Vagina (tissue), 2 donors: ENCODE results near the gene NINL. TPM values are rescaled to one million over a fixed set of nuclear protein-coding genes. Genes with fewer than 3 reads are reported as not detected.
A peak's percentile ranks its signal among the peaks of the same experiment; 100 is the strongest.

ENCODE experiments used
- DNase-seq, 2 donors: peaks; one replicate each; pipeline ENCODE4 v3.0.0-alpha.2; 2017; ENCODE audit errors: extremely low spot score in 2 of 2
- H3K27ac ChIP-seq: fragments of 200-600 bp; sonication (generic); one replicate; pipeline ENCODE4 v1.5.1; 2019
- H3K27me3 ChIP-seq: fragments of 200-600 bp; sonication (generic); one replicate; pipeline ENCODE4 v1.5.1; 2019
- H3K36me3 ChIP-seq, 2 donors: fragments of 200-600 bp; sonication (generic); one replicate each; pipeline ENCODE4 v1.5.1; 2017 to 2019
- H3K4me1 ChIP-seq: fragments of 200-600 bp; sonication (generic); one replicate; pipeline ENCODE4 v1.5.1; 2019
- H3K4me3 ChIP-seq, 2 donors: fragments of 200-600 bp; sonication (generic); 1 replicate in 1 of 2; 2 replicates in 1 of 2; pipeline ENCODE4 v1.5.1; 2016 to 2019
- H3K9me3 ChIP-seq: fragments of 200-600 bp; sonication (generic); one replicate; pipeline ENCODE4 v1.5.1; 2019
- POLR2A ChIP-seq, 2 donors: fragments of 450-650 bp; IDR thresholded peaks; one replicate each; pipeline ENCODE4 v1.6.1; 2017; ENCODE audit warnings: antibody characterized with exemption in 2 of 2, mild to moderate bottlenecking in 2 of 2, moderate library complexity in 2 of 2
- POLR2AphosphoS5 ChIP-seq, 2 donors: sonication (generic); formaldehyde crosslinking; IDR thresholded peaks; one replicate each; pipeline ENCODE4 v1.9.0; 2017; ENCODE audit warnings: antibody characterized with exemption in 2 of 2, mild to moderate bottlenecking in 2 of 2, low read depth in 1 of 2; ENCODE audit not compliant: insufficient read depth in 1 of 2
- intact Hi-C: fragments of 100-400 bp; cut with DNase I; formaldehyde crosslinking; loops from one replicate; pipeline ENCODE4 v1.15.1; 2023
- total RNA-seq: library from RNA; depleted of rRNA; stranded (reverse); fragments of >200 nt; gene quantifications from one replicate; pipeline ENCODE4 v1.2.3, GENCODE V29; 2016
- TF ChIP-seq, protein P1 (sequence below), 3 experiments: fragments of 450-650 bp in 2 of 3; fragments of 200-600 bp in 1 of 3; sonication (generic) in 1 of 3; IDR thresholded peaks; one replicate each; pipeline ENCODE4 v1.5.1; 2017 to 2019; ENCODE audit warnings: antibody characterized with exemption in 3 of 3, mild to moderate bottlenecking in 2 of 3, moderate library complexity in 2 of 3

Gene NINL
- total RNA-seq, 1 donor from 2014 or later = 11.5 TPM

DNA sequence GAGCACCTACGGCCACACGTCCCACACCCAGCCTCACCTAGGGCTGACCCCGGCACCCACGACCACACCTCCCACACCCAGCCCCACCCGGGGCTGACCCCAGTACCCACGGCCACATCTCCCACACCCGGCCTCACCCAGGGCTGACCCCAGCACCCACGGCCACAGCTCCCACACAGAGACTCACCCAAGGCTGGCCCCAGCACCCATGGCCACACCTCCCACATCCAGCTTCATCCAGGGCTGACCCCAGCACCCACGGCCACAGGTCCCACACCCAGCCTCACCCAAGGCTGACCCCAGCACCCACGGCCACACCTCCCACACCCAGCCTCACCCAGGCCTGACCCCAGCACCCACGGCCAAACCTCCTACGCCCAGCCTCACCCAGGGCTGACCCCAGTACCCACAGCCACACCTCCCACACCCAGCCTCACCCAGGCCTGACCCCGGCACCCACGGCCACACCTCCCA lies 36.7 kb downstream of the NINL start:
- no peak for DNase-seq
- Histone ChIP-seq H3K4me1 (peaks cover 47% of the 10 kb centered on the region), H3K27me3 (no peaks in the 10 kb centered on the region), H3K4me3 (no peak overlapping the region), H3K27ac (peak overlapping the region; percentile 39), H3K9me3 (no peaks in the 10 kb centered on the region), H3K36me3 (no peaks in the 10 kb centered on the region)
- TF ChIP-seq, protein P1, sequence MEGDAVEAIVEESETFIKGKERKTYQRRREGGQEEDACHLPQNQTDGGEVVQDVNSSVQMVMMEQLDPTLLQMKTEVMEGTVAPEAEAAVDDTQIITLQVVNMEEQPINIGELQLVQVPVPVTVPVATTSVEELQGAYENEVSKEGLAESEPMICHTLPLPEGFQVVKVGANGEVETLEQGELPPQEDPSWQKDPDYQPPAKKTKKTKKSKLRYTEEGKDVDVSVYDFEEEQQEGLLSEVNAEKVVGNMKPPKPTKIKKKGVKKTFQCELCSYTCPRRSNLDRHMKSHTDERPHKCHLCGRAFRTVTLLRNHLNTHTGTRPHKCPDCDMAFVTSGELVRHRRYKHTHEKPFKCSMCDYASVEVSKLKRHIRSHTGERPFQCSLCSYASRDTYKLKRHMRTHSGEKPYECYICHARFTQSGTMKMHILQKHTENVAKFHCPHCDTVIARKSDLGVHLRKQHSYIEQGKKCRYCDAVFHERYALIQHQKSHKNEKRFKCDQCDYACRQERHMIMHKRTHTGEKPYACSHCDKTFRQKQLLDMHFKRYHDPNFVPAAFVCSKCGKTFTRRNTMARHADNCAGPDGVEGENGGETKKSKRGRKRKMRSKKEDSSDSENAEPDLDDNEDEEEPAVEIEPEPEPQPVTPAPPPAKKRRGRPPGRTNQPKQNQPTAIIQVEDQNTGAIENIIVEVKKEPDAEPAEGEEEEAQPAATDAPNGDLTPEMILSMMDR (IDR thresholded peaks at IDR 0.05) = no peak
- TF ChIP-seq POLR2AphosphoS5 (IDR thresholded peaks at IDR 0.05; ENCODE audit: insufficient read depth in 1 of 2, low read depth in 1 of 2) (no peak), POLR2A (IDR thresholded peaks at IDR 0.05) (no peak)
- intact Hi-C loops = no loop called here

- Histone ChIP-seq H3K4me3 (no peak overlapping the region), H3K4me1 (peaks cover 41% of the 10 kb centered on the region), H3K9me3 (no peaks in the 10 kb centered on the region), H3K27me3 (no peaks in the 10 kb centered on the region), H3K27ac (peak overlapping the region; percentile 39), H3K36me3 (no peaks in the 10 kb centered on the region)
- intact Hi-C loops = no loop called here
- DNase-seq = no peak
- no peak for TF ChIP-seq POLR2AphosphoS5 (IDR thresholded peaks at IDR 0.05; ENCODE audit: insufficient read depth in 1 of 2, low read depth in 1 of 2)
- TF ChIP-seq, protein P1 (IDR thresholded peaks at IDR 0.05) = no peak
- no peak for TF ChIP-seq POLR2A (IDR thresholded peaks at IDR 0.05)
Measured at GRCh38 chr20:25547999-25548398, 37.3 kb downstream of the NINL start.

- Histone ChIP-seq H3K27me3 (no peaks in the 10 kb centered on the region), H3K4me3 (no peak overlapping the region), H3K36me3 (no peaks in the 10 kb centered on the region), H3K4me1 (peaks cover 41% of the 10 kb centered on the region), H3K9me3 (no peaks in the 10 kb centered on the region), H3K27ac (no peak overlapping the region)
- no peak for DNase-seq
- TF ChIP-seq, protein P1 (IDR thresholded peaks at IDR 0.05) = no peak
- TF ChIP-seq POLR2AphosphoS5 (IDR thresholded peaks at IDR 0.05; ENCODE audit: insufficient read depth in 1 of 2, low read depth in 1 of 2) (no peak), POLR2A (IDR thresholded peaks at IDR 0.05) (no peak)
- intact Hi-C loops = no loop called here
Measured at GRCh38 chr20:25547063-25547462, 38.3 kb downstream of the NINL start.

GRCh38 chr20:25546048-25546447 lies 39.3 kb downstream of the NINL start:
- Histone ChIP-seq H3K27ac (no peak overlapping the region), H3K4me1 (peaks cover 41% of the 10 kb centered on the region), H3K36me3 (no peaks in the 10 kb centered on the region), H3K9me3 (no peaks in the 10 kb centered on the region), H3K4me3 (no peak overlapping the region), H3K27me3 (no peaks in the 10 kb centered on the region)
- TF ChIP-seq POLR2A (IDR thresholded peaks at IDR 0.05) (no peak), POLR2AphosphoS5 (IDR thresholded peaks at IDR 0.05; ENCODE audit: insufficient read depth in 1 of 2, low read depth in 1 of 2) (no peak)
- TF ChIP-seq, protein P1 (IDR thresholded peaks at IDR 0.05) = no peak
- intact Hi-C loops = no loop called here
- no peak for DNase-seq

DNA sequence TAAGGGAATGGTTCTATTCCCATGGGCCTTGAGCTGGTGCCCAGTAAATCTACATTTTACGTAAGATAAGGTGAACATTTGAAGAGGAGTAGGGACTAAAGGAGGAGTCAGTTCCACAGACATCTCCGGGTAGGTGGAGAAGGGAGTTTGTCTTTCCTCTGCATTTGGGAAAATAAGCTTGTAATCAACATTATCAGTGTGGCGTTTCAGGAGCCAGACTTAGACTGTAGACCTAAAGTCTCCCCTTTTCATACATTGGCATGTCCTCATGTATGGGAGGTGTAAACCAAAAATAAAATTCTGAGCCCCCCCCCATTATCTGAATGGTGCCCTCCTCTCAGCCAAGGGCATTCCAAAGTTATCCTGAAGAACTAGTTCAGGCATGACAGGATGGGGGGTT lies 40.2 kb downstream of the NINL start:
- intact Hi-C loops = no loop called here
- DNase-seq = no peak
- no peak overlapping the region for H3K4me3 ChIP-seq
- H3K4me1 ChIP-seq = peaks cover 37% of the 10 kb centered on the region
- H3K36me3 ChIP-seq = no peaks in the 10 kb centered on the region
- TF ChIP-seq, protein P1 (IDR thresholded peaks at IDR 0.05) = no peak
- TF ChIP-seq POLR2AphosphoS5 (IDR thresholded peaks at IDR 0.05; ENCODE audit: insufficient read depth in 1 of 2, low read depth in 1 of 2) = no peak
- no peak for TF ChIP-seq POLR2A (IDR thresholded peaks at IDR 0.05)
- H3K27me3 ChIP-seq = no peaks in the 10 kb centered on the region
- no peaks in the 10 kb centered on the region for H3K9me3 ChIP-seq
- peak overlapping the region; percentile 6 for H3K27ac ChIP-seq
